Astrocyte (in vitro differentiated cells and primary cell): Measurements from ENCODE around the gene EEF2. TPM values are rescaled to one million over a fixed set of nuclear protein-coding genes. Genes with fewer than 3 reads are reported as not detected.
"Not testable (repeated sequence)": the region's sequence is repeated elsewhere in the genome, so short reads cannot be mapped to it uniquely, and the experiment has no call there.

Experiments used
- DNase-seq: peaks from one replicate; pipeline ENCODE4 v3.0.0-alpha.2; 2010; ENCODE audit warnings: low read depth
- FAIRE-seq: peaks from 2 replicates; lab custom pipeline; 2011; peaks lifted over from hg19 to GRCh38; lab: Jason Lieb, UNC
- H2AFZ ChIP-seq: 2 replicates; pipeline ENCODE4 v1.6.0; 2012; ENCODE audit warnings: low read depth, low read length, inconsistent platforms
- H3K27ac ChIP-seq: 2 replicates; pipeline ENCODE4 v1.5.1; 2011; ENCODE audit warnings: low read depth, low read length, inconsistent platforms
- H3K27me3 ChIP-seq: 2 replicates; pipeline ENCODE4 v1.6.0; 2011; ENCODE audit warnings: low read length, inconsistent platforms; ENCODE audit not compliant: insufficient read depth
- H3K36me3 ChIP-seq: 2 replicates; pipeline ENCODE4 v1.5.1; 2011; ENCODE audit warnings: low read length, inconsistent platforms; ENCODE audit not compliant: insufficient read depth
- H3K4me1 ChIP-seq: 2 replicates; pipeline ENCODE4 v1.5.1; 2011; ENCODE audit warnings: low read length, inconsistent platforms; ENCODE audit not compliant: insufficient read depth
- H3K4me2 ChIP-seq: 2 replicates; pipeline ENCODE4 v1.6.0; 2012; ENCODE audit warnings: low read length, inconsistent platforms
- H3K4me3 ChIP-seq: 2 replicates; pipeline ENCODE4 v1.5.1; 2011; ENCODE audit warnings: low read depth, mild to moderate bottlenecking, low read length, inconsistent platforms; ENCODE audit not compliant: insufficient read depth
- H3K79me2 ChIP-seq: 2 replicates; pipeline ENCODE4 v1.6.0; 2012; ENCODE audit warnings: mild to moderate bottlenecking, low read length, inconsistent platforms; ENCODE audit not compliant: insufficient read depth
- H3K9ac ChIP-seq: 2 replicates; pipeline ENCODE4 v1.6.0; 2012; ENCODE audit warnings: mild to moderate bottlenecking, low read length, inconsistent platforms
- H3K9me3 ChIP-seq: 2 replicates; pipeline ENCODE4 v1.5.1; 2012; ENCODE audit warnings: low read depth, mild to moderate bottlenecking, low read length, inconsistent platforms; ENCODE audit not compliant: insufficient read depth
- H4K20me1 ChIP-seq: 2 replicates; pipeline ENCODE4 v1.6.0; 2012; ENCODE audit warnings: low read length, inconsistent platforms; ENCODE audit not compliant: insufficient read depth
- H3K27ac Mint-ChIP-seq: one replicate; pipeline ENCODE4 v1.8.0; 2021; ENCODE audit warnings: mild to moderate bottlenecking, mixed read lengths; ENCODE audit not compliant: unreplicated experiment
- H3K27me3 Mint-ChIP-seq: one replicate; pipeline ENCODE4 v1.8.0; 2021; ENCODE audit warnings: low read depth, mixed read lengths; ENCODE audit not compliant: unreplicated experiment
- H3K36me3 Mint-ChIP-seq: one replicate; pipeline ENCODE4 v1.8.0; 2021; ENCODE audit warnings: low read depth, mixed read lengths; ENCODE audit not compliant: unreplicated experiment
- H3K4me1 Mint-ChIP-seq: one replicate; pipeline ENCODE4 v1.8.0; 2021; ENCODE audit warnings: low read depth, mixed read lengths; ENCODE audit not compliant: unreplicated experiment
- H3K4me3 Mint-ChIP-seq: one replicate; pipeline ENCODE4 v1.8.0; 2021; ENCODE audit warnings: mild to moderate bottlenecking, moderate library complexity, mixed read lengths; ENCODE audit not compliant: unreplicated experiment
- H3K9me3 Mint-ChIP-seq: one replicate; pipeline ENCODE4 v1.8.0; 2021; ENCODE audit warnings: mild to moderate bottlenecking, mixed read lengths; ENCODE audit not compliant: unreplicated experiment
- CTCF ChIP-seq: IDR thresholded peaks from 2 replicates; pipeline ENCODE4 v1.5.1; 2011; ENCODE audit warnings: low read depth, mild to moderate bottlenecking, inconsistent platforms, low read length, moderate library complexity; ENCODE audit not compliant: insufficient read depth
- EZH2 ChIP-seq: IDR thresholded peaks from 2 replicates; pipeline ENCODE4 v1.6.1; 2012; ENCODE audit warnings: mild to moderate bottlenecking, low read length, inconsistent platforms; ENCODE audit not compliant: insufficient read depth
- total RNA-seq: library from RNA; stranded (reverse); gene quantifications from 2 replicates; pipeline ENCODE4 v1.2.1, GENCODE V29; 2021

Gene EEF2
- total RNA-seq, 1 donor from 2014 or later = 2,739 TPM

- peak; percentile 87 for DNase-seq
- Histone ChIP-seq H3K36me3 (peaks cover 24% of the 10 kb centered on the region), H3K4me2 (peak overlapping the region; percentile 99), H3K9me3 (no peaks in the 10 kb centered on the region), H3K79me2 (peaks cover 52% of the 10 kb centered on the region), H4K20me1 (peaks cover 72% of the 10 kb centered on the region), H3K27ac (peak overlapping the region; percentile 93), H3K9ac (peak overlapping the region; percentile 100), H3K4me1 (peaks cover 29% of the 10 kb centered on the region), H3K27me3 (no peaks in the 10 kb centered on the region), H3K4me3 (peak overlapping the region; percentile 87), H2AFZ (no peak overlapping the region)
- Mint-ChIP-seq H3K36me3 (peaks cover 13% of the 10 kb centered on the region), H3K4me3 (peak overlapping the region; percentile 96), H3K27me3 (no peaks in the 10 kb centered on the region), H3K27ac (peak overlapping the region; percentile 97), H3K4me1 (peaks cover 25% of the 10 kb centered on the region), H3K9me3 (no peaks in the 10 kb centered on the region)
- no peak for FAIRE-seq
- TF ChIP-seq EZH2 (no peak), CTCF (peak; percentile 26)
Observed at GRCh38 chr19:3969435-3970312, 15.6 kb downstream of the EEF2 start.

- Histone ChIP-seq H3K9ac (peak overlapping the region; percentile 100), H4K20me1 (peaks cover 79% of the 10 kb centered on the region), H3K79me2 (peaks cover 60% of the 10 kb centered on the region)
Observed at GRCh38 chr19:3968556-3969434, 16.5 kb downstream of the EEF2 start.

GRCh38 chr19:3967983-3968382 lies 17.3 kb downstream of the EEF2 start:
- not testable (repeated sequence) for H3K9me3 ChIP-seq, DNase-seq, H3K27me3 ChIP-seq, H2AFZ ChIP-seq, H3K27me3 Mint-ChIP-seq, H3K9me3 Mint-ChIP-seq, FAIRE-seq
- Mint-ChIP-seq H3K27ac (peak overlapping the region; percentile 88), H3K4me1 (peaks cover 25% of the 10 kb centered on the region), H3K4me3 (peak overlapping the region; percentile 96), H3K36me3 (peaks cover 15% of the 10 kb centered on the region)
- H3K9ac ChIP-seq = peak overlapping the region; percentile 73
- H3K79me2 ChIP-seq = peaks cover 68% of the 10 kb centered on the region
- H3K4me3 ChIP-seq = peak overlapping the region; percentile 43
- peaks cover 29% of the 10 kb centered on the region for H3K4me1 ChIP-seq
- peaks cover 87% of the 10 kb centered on the region for H4K20me1 ChIP-seq
- peak overlapping the region; percentile 93 for H3K27ac ChIP-seq
- H3K36me3 ChIP-seq = peaks cover 24% of the 10 kb centered on the region
- peak overlapping the region; percentile 99 for H3K4me2 ChIP-seq

More at GRCh38 chr19:3968556-3969434, 16.5 kb downstream of the EEF2 start:
- Histone ChIP-seq H3K27me3 (no peaks in the 10 kb centered on the region), H3K4me3 (peak overlapping the region; percentile 87), H3K9me3 (no peaks in the 10 kb centered on the region), H3K27ac (peak overlapping the region; percentile 93), H3K36me3 (peaks cover 24% of the 10 kb centered on the region), H3K4me2 (peak overlapping the region; percentile 99), H3K4me1 (peaks cover 29% of the 10 kb centered on the region), H2AFZ (no peak overlapping the region)
- TF ChIP-seq CTCF = no peak
- TF ChIP-seq EZH2 = no peak
- Mint-ChIP-seq H3K9me3 (no peaks in the 10 kb centered on the region), H3K27me3 (no peaks in the 10 kb centered on the region), H3K36me3 (peaks cover 15% of the 10 kb centered on the region), H3K4me3 (peak overlapping the region; percentile 96), H3K4me1 (peaks cover 25% of the 10 kb centered on the region), H3K27ac (peak overlapping the region; percentile 97)
- DNase-seq (peak; percentile 99), FAIRE-seq (peak; percentile 86)
